Stomach (tissue), 4 donors: Measurements from ENCODE around the gene RPTOR.

Experiments
- EP300 ChIP-seq: sonication (generic); formaldehyde crosslinking; IDR thresholded peaks from one replicate; pipeline ENCODE4 v1.6.1; 2017; ENCODE audit warnings: antibody characterized with exemption
- POLR2A ChIP-seq, 4 donors: fragments of 450-650 bp; IDR thresholded peaks; one replicate each; pipeline ENCODE4 v1.6.1; 2016; ENCODE audit warnings: antibody characterized with exemption in 4 of 4, control low read depth in 2 of 4, mild to moderate bottlenecking in 1 of 4, moderate library complexity in 1 of 4
- POLR2AphosphoS5 ChIP-seq, 3 donors: sonication (generic); formaldehyde crosslinking; IDR thresholded peaks; one replicate each; pipeline ENCODE4 v1.6.1; 2016; ENCODE audit warnings: antibody characterized with exemption in 3 of 3
- TF ChIP-seq, protein P1 (sequence below), 7 experiments: fragments of 450-650 bp in 4 of 7; fragments of 200-600 bp in 3 of 7; sonication (generic) in 3 of 7; IDR thresholded peaks; one replicate each; pipeline ENCODE4 v1.5.1; 2016 to 2019; ENCODE audit warnings: antibody characterized with exemption in 7 of 7, control low read depth in 2 of 7, mild to moderate bottlenecking in 1 of 7

DNA sequence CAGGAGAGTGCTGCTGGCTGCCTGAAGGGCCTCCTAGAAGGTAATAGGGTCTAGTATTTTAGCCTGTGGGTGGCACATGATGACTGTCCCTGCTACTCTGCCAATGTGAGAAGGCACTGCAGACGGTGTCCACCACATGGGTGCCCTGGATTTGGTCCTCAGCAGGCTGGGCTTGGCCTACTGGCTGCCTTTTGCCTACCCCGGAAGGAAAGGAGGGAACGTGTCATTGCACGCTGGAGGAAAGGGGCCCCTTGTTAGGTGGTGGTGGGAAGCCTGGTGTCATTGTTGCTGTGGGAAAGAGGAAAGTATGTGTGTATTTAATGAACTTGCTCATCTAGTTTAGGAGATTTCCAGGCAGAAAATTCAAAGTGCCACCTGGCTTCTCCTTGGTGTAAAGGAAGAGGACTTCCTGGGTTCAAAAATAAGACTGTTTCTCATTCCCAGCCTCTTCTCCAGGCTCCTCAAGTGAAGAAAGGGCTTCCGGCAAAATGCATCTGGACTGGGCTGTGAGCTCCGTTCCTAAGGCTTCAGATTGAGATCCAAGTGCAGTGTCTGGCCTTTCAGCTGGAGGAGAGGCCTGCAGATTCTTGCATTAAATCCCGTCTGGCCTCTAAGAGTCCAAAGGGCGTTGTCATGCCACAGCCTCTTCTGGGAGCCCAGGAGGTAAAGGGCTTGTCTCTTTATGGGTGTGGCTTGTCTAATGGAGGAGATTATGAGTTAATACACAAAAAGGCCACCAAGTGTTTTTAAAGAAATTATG lies 55.1 kb downstream of the RPTOR start:
- TF ChIP-seq, protein P1, sequence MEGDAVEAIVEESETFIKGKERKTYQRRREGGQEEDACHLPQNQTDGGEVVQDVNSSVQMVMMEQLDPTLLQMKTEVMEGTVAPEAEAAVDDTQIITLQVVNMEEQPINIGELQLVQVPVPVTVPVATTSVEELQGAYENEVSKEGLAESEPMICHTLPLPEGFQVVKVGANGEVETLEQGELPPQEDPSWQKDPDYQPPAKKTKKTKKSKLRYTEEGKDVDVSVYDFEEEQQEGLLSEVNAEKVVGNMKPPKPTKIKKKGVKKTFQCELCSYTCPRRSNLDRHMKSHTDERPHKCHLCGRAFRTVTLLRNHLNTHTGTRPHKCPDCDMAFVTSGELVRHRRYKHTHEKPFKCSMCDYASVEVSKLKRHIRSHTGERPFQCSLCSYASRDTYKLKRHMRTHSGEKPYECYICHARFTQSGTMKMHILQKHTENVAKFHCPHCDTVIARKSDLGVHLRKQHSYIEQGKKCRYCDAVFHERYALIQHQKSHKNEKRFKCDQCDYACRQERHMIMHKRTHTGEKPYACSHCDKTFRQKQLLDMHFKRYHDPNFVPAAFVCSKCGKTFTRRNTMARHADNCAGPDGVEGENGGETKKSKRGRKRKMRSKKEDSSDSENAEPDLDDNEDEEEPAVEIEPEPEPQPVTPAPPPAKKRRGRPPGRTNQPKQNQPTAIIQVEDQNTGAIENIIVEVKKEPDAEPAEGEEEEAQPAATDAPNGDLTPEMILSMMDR (IDR thresholded peaks at IDR 0.05) = no peak
- no peak for TF ChIP-seq POLR2AphosphoS5 (IDR thresholded peaks at IDR 0.05)
- TF ChIP-seq EP300 = no peak
- no peak for TF ChIP-seq POLR2A (IDR thresholded peaks at IDR 0.05)
